22Rv1 (cell line): Measurements from ENCODE around the gene DYNC1I1.

Experiments used
- H3K27ac ChIP-seq: fragments of 450-650 bp; 2 replicates; pipeline ENCODE4 v1.5.1; 2017
- ZFX ChIP-seq: fragments of 450-650 bp; IDR thresholded peaks from 2 replicates; pipeline ENCODE4 v1.6.1; 2017; ENCODE audit warnings: antibody characterized with exemption, borderline replicate concordance
- TF ChIP-seq, protein P1 (sequence below): fragments of 450-650 bp; IDR thresholded peaks from 2 replicates; pipeline ENCODE4 v1.5.1; 2017; ENCODE audit warnings: mild to moderate bottlenecking

The DYNC1I1 gene

GRCh38 chr7:95871896-95872295, 99.5 kb downstream of the DYNC1I1 start:
- H3K27ac ChIP-seq: no peak overlapping the region
- TF ChIP-seq ZFX: no peak
- TF ChIP-seq, protein P1, sequence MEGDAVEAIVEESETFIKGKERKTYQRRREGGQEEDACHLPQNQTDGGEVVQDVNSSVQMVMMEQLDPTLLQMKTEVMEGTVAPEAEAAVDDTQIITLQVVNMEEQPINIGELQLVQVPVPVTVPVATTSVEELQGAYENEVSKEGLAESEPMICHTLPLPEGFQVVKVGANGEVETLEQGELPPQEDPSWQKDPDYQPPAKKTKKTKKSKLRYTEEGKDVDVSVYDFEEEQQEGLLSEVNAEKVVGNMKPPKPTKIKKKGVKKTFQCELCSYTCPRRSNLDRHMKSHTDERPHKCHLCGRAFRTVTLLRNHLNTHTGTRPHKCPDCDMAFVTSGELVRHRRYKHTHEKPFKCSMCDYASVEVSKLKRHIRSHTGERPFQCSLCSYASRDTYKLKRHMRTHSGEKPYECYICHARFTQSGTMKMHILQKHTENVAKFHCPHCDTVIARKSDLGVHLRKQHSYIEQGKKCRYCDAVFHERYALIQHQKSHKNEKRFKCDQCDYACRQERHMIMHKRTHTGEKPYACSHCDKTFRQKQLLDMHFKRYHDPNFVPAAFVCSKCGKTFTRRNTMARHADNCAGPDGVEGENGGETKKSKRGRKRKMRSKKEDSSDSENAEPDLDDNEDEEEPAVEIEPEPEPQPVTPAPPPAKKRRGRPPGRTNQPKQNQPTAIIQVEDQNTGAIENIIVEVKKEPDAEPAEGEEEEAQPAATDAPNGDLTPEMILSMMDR: no peak

GRCh38 chr7:95874129-95874528, 101.8 kb downstream of the DYNC1I1 start:
- no peak for TF ChIP-seq ZFX
- TF ChIP-seq, protein P1: no peak
- no peak overlapping the region for H3K27ac ChIP-seq

DNA sequence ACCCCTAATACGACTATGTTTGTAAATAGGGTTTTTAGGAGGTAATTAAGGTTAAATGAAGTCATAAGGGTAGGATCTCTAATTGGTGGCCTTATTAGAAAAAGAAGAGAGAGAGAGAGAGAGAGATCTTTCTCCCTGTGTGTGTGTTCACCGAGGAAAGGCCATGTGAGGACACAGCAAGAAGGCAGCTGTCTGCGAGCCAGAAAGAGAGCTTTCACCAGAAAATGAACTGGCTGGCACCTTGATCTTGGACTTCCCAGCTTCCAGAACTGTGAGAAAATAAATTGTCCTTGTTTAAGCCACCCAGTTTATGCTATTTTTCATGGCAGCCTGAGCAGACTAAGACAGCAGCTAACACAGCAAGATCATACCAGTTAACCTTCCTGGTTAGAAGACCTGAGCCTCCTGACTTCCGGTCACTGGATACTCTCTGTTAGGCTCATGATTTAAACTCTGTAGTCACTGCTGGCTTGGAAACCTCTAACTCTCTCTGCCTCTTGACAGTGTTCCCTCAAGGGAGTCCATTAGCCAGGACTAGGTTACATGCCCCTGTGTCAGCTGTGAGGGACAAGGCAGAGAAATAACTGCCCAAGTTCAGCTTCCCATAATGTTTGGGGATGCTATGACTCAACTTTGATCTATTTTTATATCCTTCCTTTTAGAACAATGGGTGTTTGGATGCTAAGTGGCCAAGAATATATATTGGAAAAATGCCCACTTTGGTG, 102.3 kb downstream of the DYNC1I1 start:
- H3K27ac ChIP-seq: no peak overlapping the region
- TF ChIP-seq ZFX: no peak
- TF ChIP-seq, protein P1: no peak

- TF ChIP-seq ZFX: no peak
- TF ChIP-seq, protein P1: no peak
These were observed 103.2 kb downstream of the DYNC1I1 start for GRCh38 chr7:95875519-95875918.

GRCh38 chr7:95878677-95879076, 106.3 kb downstream of the DYNC1I1 start:
- no peak for TF ChIP-seq ZFX
- TF ChIP-seq, protein P1: no peak
- H3K27ac ChIP-seq: no peak overlapping the region

More at GRCh38 chr7:95875519-95875918, 103.2 kb downstream of the DYNC1I1 start:
- H3K27ac ChIP-seq: no peak overlapping the region

DNA sequence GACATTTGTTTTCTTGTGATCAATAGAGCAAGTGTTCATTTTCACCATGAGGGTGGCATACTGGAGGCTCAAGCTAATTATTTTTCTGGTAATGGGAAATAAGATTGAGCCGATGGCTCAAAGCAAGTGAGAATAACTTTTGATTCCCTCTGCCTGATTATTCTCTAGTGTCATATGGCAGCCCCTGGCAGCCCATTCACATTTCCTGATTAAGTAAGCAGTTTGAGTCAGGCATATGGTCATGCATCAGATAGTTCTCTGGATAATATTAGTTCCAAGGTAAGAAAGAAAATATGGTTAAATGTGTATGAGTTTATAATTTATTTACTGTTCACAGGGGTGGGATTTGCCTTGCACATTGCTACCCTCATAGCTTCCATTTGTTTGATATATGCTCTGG, 109.2 kb downstream of the DYNC1I1 start:
- TF ChIP-seq ZFX: no peak
- TF ChIP-seq, protein P1: no peak
- H3K27ac ChIP-seq: no peak overlapping the region

DNA sequence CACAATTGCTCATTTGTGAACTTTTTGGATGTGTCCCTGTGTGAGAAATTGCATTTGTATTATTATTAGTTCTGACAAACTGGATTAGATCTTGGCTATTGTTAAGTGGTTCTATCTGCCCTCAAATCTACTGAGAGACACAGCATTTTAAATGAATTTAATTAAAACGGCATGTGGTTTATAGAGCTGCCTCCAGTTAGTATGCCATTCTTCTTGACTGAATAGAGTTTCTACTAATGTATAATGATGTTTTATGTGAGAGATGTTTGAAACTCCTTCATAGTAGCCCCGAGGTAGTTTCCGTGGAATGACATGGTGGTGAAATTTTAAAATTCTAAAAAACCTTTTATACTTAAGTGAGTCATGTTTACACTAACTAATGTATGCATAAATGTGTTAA, 110.9 kb downstream of the DYNC1I1 start:
- H3K27ac ChIP-seq: no peak overlapping the region
- TF ChIP-seq ZFX: no peak
- TF ChIP-seq, protein P1: no peak
